Measurements from ENCODE around the gene TFF3.

TFF3 gene

DNA sequence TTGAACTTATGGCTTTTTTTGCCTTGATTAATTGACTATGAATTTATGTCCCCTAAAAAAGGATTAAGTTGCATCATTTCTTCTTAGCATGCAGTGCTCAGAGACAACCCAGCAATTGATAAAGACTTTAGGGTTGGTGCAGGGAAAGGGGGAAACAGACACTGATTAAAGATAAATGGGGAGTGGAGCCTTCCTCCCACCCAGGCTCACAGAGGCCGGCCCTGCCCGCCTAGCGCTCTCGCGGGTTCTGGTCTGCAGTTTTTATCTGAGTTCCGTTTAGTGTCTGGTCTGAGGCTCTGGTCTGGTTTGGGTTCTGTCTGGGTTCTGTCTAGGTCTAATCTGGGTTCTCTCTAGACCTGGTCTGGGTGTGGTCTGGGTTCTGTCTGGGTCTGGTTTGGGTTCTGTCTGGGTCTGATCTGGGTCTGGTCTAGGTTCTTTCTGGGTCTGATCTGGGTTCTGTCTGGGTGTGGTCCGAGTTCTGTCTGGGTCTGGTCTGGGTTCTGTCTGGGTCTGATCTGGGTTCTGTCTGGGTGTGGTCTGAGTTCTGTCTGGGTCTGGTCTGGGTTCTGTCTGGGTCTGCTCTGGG lies 48.1 kb downstream of the TFF3 start:
- no peak for DNase-seq (ENCODE audit: low read depth in 2 of 2)

DNA sequence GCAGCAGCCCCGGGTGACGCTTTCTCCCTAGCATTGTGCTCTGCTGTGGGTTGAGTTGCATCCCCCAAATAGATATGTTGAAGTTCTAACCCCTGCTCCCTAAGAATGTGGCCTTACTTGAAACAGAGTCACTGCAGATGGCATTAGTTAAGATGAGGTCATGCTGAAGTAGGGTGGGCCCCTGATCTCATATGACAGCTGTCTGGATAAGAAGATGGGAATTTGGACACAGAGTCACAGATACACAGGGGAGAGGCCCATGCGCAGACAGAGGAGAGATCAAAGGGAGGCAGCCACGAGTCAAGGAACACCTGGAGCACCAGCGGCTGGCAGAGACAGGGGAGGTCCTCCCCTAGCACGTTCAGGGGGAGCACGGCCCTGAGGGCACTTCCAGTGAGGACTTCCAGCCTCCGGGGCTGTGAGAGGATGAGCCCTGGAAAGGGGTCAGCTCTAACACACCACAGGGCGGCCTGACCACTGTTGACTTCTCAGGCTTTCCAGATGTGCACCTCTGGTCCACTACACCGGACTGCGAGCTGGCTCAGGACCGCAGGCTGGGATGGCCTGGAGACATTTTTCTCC lies 49.9 kb downstream of the TFF3 start:
- no peak for DNase-seq (ENCODE audit: low read depth in 2 of 2)

DNA sequence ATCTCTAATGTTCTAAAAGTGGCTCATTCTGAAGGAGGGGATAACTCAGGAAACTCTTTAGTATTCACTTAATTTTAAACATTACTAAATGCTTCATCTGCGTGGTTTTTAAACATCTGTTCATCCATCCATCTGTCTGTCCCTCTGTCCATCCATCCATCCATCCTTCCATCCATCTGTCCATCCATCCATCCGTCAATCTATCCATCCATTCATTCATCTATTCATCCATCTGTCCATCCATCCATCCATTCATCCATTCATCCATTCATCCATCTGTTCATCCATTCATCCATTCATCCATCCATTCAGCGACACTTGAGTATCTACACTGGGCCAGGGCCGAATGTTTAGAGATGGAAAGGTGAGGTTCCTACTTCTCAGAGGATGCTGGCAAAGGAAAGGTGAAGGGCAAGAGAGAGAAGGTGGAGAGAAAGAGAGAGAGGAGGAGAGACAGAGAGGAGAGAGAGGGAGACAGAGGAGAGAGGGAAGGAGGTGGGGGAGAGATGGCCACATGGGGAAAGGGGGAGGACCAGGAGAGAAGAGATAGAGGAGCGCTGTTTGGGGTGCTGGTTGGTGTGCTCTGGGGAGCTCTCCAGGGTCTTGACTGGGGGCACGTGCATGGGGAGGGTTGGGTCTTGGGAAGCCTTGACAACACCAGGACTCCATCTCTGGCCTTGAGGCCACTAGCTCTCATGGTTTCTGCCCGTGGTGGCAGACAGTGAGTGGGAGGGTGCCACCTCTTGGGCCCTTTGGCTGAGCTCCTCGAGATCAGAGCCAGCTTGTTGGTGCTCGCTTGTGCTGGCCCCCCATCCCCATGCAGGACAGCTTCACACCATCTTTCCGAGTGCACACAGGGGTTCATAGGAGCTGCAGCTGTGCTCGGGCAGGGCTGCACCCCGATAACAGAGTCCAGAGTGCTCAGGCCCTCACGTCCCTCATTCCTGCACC lies 50.7 kb downstream of the TFF3 start:
- no peak for DNase-seq (ENCODE audit: low read depth in 2 of 2)

DNA sequence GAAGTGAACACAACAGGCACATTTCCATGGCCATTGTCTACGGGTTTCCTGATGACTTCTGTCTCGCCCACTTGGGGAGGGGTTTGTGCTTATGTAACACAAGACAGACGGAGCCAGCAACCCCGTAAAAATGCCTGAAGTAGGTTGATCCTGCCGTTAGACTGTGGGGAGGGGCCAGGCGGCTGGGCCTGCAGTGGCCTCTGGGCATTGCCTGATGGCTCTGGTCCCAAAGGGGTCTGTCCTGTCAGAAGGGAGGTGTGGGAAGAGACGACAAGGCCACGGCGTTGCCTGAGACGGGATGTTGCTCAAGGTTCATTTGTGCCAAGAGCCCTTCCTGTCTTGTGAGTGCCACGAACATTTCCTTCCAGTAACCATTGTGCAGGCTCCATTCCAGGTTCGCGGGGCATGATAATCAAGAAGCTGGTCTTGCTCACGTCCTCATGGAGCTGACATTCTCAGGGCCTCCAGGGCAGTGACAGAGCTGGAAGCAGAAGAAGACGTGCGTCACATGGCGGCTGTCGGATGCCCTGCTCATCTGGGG lies 51.5 kb downstream of the TFF3 start:
- DNase-seq (ENCODE audit: low read depth in 2 of 2), result no peak

DNA sequence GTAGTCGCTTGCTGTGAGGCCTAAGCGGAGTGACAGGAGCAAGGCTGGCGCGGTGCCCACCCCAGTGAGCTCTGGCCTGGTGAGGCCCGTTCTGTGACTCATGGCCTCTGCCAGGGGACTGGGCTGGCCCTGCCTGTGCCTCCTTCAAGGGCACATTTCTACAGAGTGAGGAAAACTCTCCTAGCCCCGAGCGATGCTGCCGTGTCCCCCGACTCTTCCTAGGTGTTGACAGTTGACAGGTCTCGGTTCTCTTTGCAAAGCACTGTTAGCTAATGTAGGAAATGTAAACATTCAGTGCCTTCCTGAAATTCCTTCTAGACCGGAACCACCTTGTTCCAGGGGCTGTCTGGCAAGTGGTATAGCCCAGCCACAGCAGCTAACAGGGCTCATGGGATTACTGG lies 52.4 kb downstream of the TFF3 start:
- DNase-seq (ENCODE audit: low read depth in 2 of 2), result no peak

DNA sequence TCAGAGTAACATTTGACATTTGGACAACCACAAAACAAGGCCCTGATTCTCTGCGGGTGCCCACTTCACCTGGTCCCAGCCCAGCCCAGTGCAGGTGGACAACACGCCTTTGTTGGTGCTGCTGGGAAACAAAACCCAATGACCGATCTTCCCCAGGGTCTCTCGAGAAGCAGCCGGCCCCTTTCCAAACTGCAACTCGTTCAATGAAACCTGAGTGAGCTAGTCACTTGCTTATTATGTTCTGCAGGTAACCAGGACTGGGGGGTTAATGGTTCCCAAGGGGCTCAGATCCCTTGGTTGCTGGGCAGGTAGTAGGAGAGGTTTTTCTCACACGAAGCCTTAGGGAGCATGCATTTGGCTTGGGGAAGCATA lies 53.4 kb downstream of the TFF3 start:
- DNase-seq (ENCODE audit: low read depth in 2 of 2), result no peak

Data from activated CD8-positive, alpha-beta memory T cell treated with anti-CD3 and anti-CD28 coated beads for 4 hours (primary cell).